HepG2 (cell line): ENCODE results near the gene ELL. TPM values are rescaled to one million over a fixed set of nuclear protein-coding genes. Genes with fewer than 3 reads are reported as not detected.

Experiments
- EP300 ChIP-seq, 3 experiments: sonication (generic) in 1 of 3; formaldehyde crosslinking in 1 of 3; IDR thresholded peaks; 2 replicates each; pipeline versions ENCODE4 v1.5.1 to v1.6.1; 2011 to 2020; ENCODE audit warnings: low read depth in 2 of 3, low read length in 2 of 3, borderline replicate concordance in 1 of 3, improper control_type of control experiment in 1 of 3, mild to moderate bottlenecking in 1 of 3, missing genetic modification reagents in 1 of 3, moderate library complexity in 1 of 3
- FLYWCH1 ChIP-seq: sonication (generic); formaldehyde crosslinking; IDR thresholded peaks from 2 replicates; pipeline ENCODE4 v1.8.1; 2023; ENCODE audit warnings: mild to moderate bottlenecking, missing genetic modification reagents
- HNF1B ChIP-seq: sonication (generic); formaldehyde crosslinking; IDR thresholded peaks from 2 replicates; pipeline ENCODE4 v1.5.1; 2020; ENCODE audit warnings: mild to moderate bottlenecking, moderate library complexity, missing genetic modification reagents
- HOXA3 ChIP-seq: sonication (generic); formaldehyde crosslinking; IDR thresholded peaks from 2 replicates; pipeline ENCODE4 v1.5.0; 2020; ENCODE audit warnings: missing genetic modification reagents
- IRF9 ChIP-seq: sonication (generic); formaldehyde crosslinking; IDR thresholded peaks from 2 replicates; pipeline ENCODE4 v1.8.0; 2022; ENCODE audit warnings: missing genetic modification reagents, mild to moderate bottlenecking, borderline replicate concordance
- KDM4B ChIP-seq: sonication (generic); formaldehyde crosslinking; IDR thresholded peaks from 2 replicates; pipeline ENCODE4 v1.4.0; 2020; ENCODE audit warnings: missing genetic modification reagents
- MEF2D ChIP-seq: sonication (generic); formaldehyde crosslinking; IDR thresholded peaks from 2 replicates; pipeline ENCODE4 v1.5.1; 2020; ENCODE audit warnings: mild to moderate bottlenecking, missing genetic modification reagents
- MIER2 ChIP-seq: IDR thresholded peaks from 2 replicates; pipeline ENCODE4 v1.6.1; 2016; ENCODE audit warnings: missing biosample characterization, missing genetic modification reagents
- NFRKB ChIP-seq: fragments of 450-650 bp; IDR thresholded peaks from 2 replicates; pipeline ENCODE4 v1.6.1; 2017
- POGK ChIP-seq: sonication (generic); formaldehyde crosslinking; conservative IDR thresholded peaks from 2 replicates; pipeline ENCODE4 v1.8.0; 2022; ENCODE audit warnings: mild to moderate bottlenecking, moderate library complexity, missing genetic modification reagents
- SMARCE1 ChIP-seq: fragments of 450-650 bp; IDR thresholded peaks from 2 replicates; pipeline ENCODE4 v1.6.1; 2017; ENCODE audit warnings: borderline replicate concordance
- SP4 ChIP-seq: sonication (generic); formaldehyde crosslinking; IDR thresholded peaks from 2 replicates; pipeline ENCODE4 v1.8.1; 2023; ENCODE audit warnings: mild to moderate bottlenecking, missing genetic modification reagents
- STAG1 ChIP-seq: sonication (generic); formaldehyde crosslinking; IDR thresholded peaks from 2 replicates; pipeline ENCODE4 v1.4.0; 2020; ENCODE audit warnings: missing genetic modification reagents
- TBP ChIP-seq: sonication (generic); formaldehyde crosslinking; IDR thresholded peaks from 2 replicates; pipeline ENCODE4 v1.5.0; 2020; ENCODE audit warnings: missing genetic modification reagents
- TFE3 ChIP-seq: IDR thresholded peaks from 2 replicates; pipeline ENCODE4 v1.6.1; 2016
- ZMYM2 ChIP-seq: sonication (generic); formaldehyde crosslinking; IDR thresholded peaks from 2 replicates; pipeline ENCODE4 v1.8.0; 2022; ENCODE audit warnings: mild to moderate bottlenecking, missing genetic modification reagents
- ZNF251 ChIP-seq: sonication (generic); formaldehyde crosslinking; IDR thresholded peaks from 2 replicates; pipeline ENCODE4 v1.9.0; 2021; ENCODE audit warnings: mild to moderate bottlenecking, missing genetic modification reagents
- ZNF580 ChIP-seq: IDR thresholded peaks from 2 replicates; pipeline ENCODE4 v1.6.1; 2016; ENCODE audit warnings: low read depth, borderline replicate concordance
- ZNF841 ChIP-seq: sonication (generic); formaldehyde crosslinking; IDR thresholded peaks from 2 replicates; pipeline ENCODE4 v1.8.1; 2023; ENCODE audit warnings: missing genetic modification reagents, borderline replicate concordance
- ZSCAN31 ChIP-seq: sonication (generic); formaldehyde crosslinking; IDR thresholded peaks from 2 replicates; pipeline ENCODE4 v1.5.0; 2020; ENCODE audit warnings: low read depth, mild to moderate bottlenecking, missing genetic modification reagents
- polyA plus RNA-seq, 8 experiments: library from polyadenylated mRNA; depleted of rRNA in 3 of 8; stranded (reverse) in 7 of 8; unstranded in 1 of 8; fragments of >200 nt; fragmentation: Illumina TruSeq in 4 of 8; extraction: Trizol in 4 of 8; gene quantifications; 2 replicates each; pipeline versions ENCODE4 v1.2.1 to v1.2.3, GENCODE V29; 2011 to 2016; ENCODE audit warnings: low read depth in 4 of 8, missing spikeins in 1 of 8, mixed read lengths in 1 of 8; ENCODE audit not compliant: insufficient read depth in 1 of 8
- total RNA-seq, 5 experiments: library from RNA; depleted of rRNA; stranded (reverse); fragments of >200 nt; fragmentation: Illumina TruSeq; extraction: Trizol; gene quantifications; 2 replicates each; pipeline ENCODE4 v1.2.3, GENCODE V29; 2016; ENCODE audit warnings: low read depth in 1 of 5
- TF ChIP-seq, protein P1 (sequence below): IDR thresholded peaks from 2 replicates; pipeline ENCODE4 v1.6.1; 2012; ENCODE audit warnings: low read depth, low read length, improper control_type of control experiment
- TF ChIP-seq, protein P2 (sequence below): sonication (generic); formaldehyde crosslinking; IDR thresholded peaks from 2 replicates; pipeline ENCODE4 v1.5.0; 2020; ENCODE audit warnings: missing genetic modification reagents, mild to moderate bottlenecking, borderline replicate concordance

The ELL gene
- total and polyA plus RNA-seq, 2 of the 13 experiments (the other 11 are each of a cell fraction or from before 2014, with no cell fraction given): 3.7 to 5.4 TPM

DNA sequence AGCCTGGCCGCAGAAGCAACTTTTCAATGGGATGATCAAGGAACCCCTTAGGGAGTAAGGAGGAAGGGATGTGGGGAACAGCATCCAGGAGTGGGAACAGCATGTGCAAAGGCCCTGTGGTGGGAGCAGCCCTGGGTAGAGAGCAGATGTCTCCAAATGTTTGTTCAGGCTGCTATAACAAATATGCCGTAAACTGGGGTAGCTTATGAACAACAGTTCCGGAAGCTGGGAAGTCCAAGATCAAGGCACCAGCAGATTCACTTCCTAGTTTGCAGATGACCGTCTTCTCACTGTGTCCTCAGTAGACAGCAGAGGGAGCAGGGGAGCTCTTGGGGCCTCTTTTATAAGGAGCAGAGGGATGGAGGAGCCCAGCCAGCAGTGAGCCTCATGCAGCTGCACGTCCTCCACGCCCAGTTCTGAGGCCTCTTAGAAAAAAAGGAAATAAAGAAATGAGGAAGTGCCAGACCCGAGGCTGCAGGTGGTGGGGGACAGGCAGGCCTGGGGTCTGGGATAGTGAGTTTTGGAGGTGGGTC, 120.2 kb downstream of the ELL start (continued):
- peak; percentile 30; the same call in 1 of the 2 replicates for TF ChIP-seq HOXA3 (CRISPR knock-in tag)
- no peak for TF ChIP-seq SP4 (CRISPR knock-in tag)
- TF ChIP-seq, protein P1, sequence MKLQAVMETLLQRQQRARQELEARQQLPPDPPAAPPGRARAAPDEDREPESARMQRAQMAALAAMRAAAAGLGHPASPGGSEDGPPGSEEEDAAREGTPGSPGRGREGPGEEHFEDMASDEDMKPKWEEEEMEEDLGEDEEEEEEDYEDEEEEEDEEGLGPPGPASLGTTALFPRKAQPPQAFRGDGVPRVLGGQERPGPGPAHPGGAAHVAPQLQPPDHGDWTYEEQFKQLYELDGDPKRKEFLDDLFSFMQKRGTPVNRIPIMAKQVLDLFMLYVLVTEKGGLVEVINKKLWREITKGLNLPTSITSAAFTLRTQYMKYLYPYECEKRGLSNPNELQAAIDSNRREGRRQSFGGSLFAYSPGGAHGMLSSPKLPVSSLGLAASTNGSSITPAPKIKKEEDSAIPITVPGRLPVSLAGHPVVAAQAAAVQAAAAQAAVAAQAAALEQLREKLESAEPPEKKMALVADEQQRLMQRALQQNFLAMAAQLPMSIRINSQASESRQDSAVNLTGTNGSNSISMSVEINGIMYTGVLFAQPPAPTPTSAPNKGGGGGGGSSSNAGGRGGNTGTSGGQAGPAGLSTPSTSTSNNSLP: no peak
- no peak for TF ChIP-seq FLYWCH1
- TF ChIP-seq ZMYM2 (CRISPR knock-in tag): peak; percentile 92
- TF ChIP-seq ZNF251 (CRISPR knock-in tag): no peak
- TF ChIP-seq MEF2D: no peak
- TF ChIP-seq HNF1B (CRISPR knock-in tag): no peak
- TF ChIP-seq NFRKB: no peak
- no peak for TF ChIP-seq TFE3 (CRISPR knock-in tag)
- no peak for TF ChIP-seq ZNF841 (CRISPR knock-in tag)
- no peak for TF ChIP-seq TBP (CRISPR knock-in tag)
- no peak for TF ChIP-seq MIER2 (CRISPR knock-in tag)
- no peak for TF ChIP-seq POGK (CRISPR knock-in tag)
- TF ChIP-seq IRF9 (CRISPR knock-in tag): no peak
- peak; percentile 52; the same call in 1 of the 2 replicates for TF ChIP-seq ZNF580 (CRISPR knock-in tag)
- no peak for TF ChIP-seq ZSCAN31 (CRISPR knock-in tag)
- no peak for TF ChIP-seq SMARCE1
- TF ChIP-seq KDM4B (CRISPR knock-in tag): no peak
- TF ChIP-seq, protein P2, sequence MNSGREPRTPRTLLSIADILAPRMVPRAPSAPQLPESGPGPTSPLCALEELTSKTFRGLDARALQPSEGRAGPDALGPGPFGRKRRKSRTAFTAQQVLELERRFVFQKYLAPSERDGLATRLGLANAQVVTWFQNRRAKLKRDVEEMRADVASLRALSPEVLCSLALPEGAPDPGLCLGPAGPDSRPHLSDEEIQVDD (CRISPR knock-in tag): no peak
- peak; percentile 34 for TF ChIP-seq STAG1 (CRISPR knock-in tag)
- 0 out of 4 replicates have a peak, but pooled peaks of 1 of the 2 experiments have one; percentile 14 for TF ChIP-seq EP300 (IDR thresholded peaks at IDR 0.05; ENCODE audit: low read depth in 2 of 2, low read length in 2 of 2)
- no peak for TF ChIP-seq EP300 (CRISPR knock-in tag; IDR thresholded peaks at IDR 0.05; ENCODE audit: borderline replicate concordance)
